Stimulated activated CD8-positive, alpha-beta memory T cell treated with anti-CD3 and anti-CD28 coated beads, Interleukin-4, amount 100 ng/mL, for 4 hours (primary cell): ENCODE measurements around the gene GPR39.

Experiments
- DNase-seq, 2 donors: peaks; one replicate each; pipeline ENCODE4 v3.0.0-alpha.2; 2020; ENCODE audit warnings: low read depth in 2 of 2, low spot score in 1 of 2

GPR39 gene

GRCh38 chr2:132442278-132442677 is 25.7 kb downstream of the GPR39 start:
- no peak for DNase-seq

DNA sequence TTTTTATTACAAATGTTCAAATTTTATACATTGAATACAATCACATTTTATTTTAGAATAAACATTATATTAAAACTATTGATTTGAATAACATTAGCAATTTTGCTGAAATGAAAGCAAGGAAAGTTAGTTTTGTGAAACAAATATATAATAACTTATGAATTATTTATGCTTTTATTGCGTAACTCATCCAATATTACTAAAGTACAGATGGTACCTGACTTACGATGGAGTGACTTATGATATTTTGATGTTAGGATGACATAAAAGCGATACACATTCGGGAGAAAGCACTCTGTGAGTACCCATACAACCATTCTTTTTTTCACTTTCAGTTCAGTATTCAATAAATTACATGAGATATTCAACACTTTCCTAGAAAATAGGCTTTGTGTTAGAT is 26.5 kb downstream of the GPR39 start:
- no peak for DNase-seq

DNA sequence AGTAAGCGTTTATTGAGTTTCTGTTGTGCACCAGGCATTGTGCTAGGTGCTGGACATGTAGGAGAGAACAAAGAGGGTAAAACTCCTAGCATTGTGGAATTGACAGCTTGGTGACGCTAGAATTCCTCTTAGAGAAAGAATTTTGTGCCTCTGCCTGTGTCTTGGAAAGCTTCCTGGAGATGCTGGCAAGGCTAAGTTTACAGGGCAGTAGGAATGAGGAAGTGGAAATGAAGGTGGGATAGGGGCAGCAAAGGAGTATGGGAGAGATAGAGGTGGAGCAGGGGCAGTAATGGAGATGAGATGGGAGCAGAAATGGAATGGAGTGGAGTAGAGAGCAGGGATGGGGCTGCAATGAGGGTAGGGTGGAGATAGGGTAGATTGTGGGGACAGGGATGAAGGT is 29.8 kb downstream of the GPR39 start:
- no peak for DNase-seq

- no peak for DNase-seq
These were observed 31.7 kb downstream of the GPR39 start for GRCh38 chr2:132448331-132448730.

GRCh38 chr2:132448771-132449170 is 32.2 kb downstream of the GPR39 start:
- no peak for DNase-seq

- no peak for DNase-seq
These were observed 33.3 kb downstream of the GPR39 start for GRCh38 chr2:132449868-132450267.

DNA sequence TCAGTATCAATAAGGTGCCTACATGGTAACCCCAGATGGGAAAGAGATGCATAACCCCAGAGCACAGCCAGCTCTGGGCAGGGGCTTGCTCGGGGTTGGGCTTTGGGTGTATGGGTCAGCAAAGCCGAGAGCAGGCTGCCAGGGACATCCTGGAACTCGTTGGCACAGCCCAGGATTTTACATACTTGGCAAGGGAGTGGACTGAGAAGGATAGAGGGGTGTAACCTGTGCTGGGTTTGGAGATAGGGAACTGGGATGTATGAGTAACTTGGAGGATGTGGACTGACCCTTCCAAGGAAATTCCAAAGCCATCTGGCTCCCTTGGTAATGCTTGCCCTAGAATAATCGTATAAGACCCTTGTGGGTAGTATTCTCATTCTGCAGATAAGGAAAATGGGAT is 44.2 kb downstream of the GPR39 start:
- no peak for DNase-seq

- DNase-seq, result no peak
These were observed 45.6 kb downstream of the GPR39 start for GRCh38 chr2:132462236-132462635.

DNA sequence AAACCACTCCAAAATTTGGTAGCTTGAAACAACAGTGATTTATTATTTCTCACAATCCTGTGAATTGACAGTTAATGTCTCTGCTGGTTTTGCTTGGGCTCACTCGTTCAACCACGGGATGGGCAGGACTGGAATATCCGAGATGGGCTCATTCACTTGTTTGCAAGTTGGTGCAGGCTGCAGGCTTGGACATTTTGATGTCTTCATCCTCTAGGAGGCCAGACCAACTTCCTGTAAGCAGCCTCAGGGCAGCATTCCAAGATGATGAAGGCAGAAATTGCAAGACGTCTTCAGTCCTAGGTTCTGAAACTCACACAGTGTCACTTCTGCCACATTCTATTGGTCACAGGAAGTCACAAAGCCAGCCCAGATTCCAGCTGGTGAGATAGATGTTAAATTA is 47.1 kb downstream of the GPR39 start:
- DNase-seq, result no peak

GRCh38 chr2:132465917-132466316 is 49.3 kb downstream of the GPR39 start:
- DNase-seq, result no peak

GRCh38 chr2:132466428-132467028 is 49.9 kb downstream of the GPR39 start:
- DNase-seq, result no peak

DNA sequence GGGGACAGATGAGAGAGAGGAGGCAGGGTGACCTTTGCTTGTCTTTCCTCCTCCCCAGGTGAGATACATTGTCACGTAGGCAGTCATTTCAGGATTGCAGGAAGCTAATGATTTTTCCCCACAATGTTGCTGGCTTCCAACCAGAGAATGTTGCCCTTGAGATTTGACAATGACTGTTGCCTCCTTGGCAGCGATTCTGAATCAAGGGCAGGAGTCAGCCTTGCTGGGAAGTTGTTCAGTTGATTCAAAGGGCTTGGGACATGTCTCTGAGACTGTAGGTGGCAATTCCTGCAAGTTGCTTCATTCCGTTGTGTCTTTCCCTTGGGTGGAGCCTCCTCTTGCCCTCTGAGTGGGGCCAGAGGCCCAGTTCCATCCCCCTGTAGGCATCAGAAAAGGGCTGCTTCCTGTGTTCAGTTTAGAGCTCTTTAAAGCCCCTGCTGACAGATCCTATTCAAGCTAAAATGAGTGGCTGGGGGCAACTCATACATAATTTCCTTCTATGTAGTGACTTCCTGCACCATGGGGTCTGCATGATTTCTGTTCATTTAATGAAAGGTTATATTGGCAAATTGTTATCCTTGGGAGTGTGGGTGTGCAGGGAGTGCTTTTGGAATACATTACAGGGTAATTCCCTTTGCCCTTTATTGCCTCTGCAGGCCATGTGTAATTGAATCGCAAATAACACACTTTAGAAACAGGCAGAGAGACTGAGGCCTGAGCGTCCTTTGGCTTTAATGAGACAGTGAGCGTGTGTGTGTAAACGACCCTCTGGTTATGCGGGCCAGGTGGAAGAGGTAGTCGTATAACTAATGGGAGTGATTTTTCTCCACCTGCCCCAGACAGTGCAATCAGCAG is 52.4 kb downstream of the GPR39 start:
- DNase-seq, result no peak

GRCh38 chr2:132470746-132471145 is 54.1 kb downstream of the GPR39 start:
- DNase-seq, result no peak

- DNase-seq, result no peak
These were observed 56.7 kb downstream of the GPR39 start for GRCh38 chr2:132473174-132473883.

- DNase-seq, result no peak
These were observed 59.0 kb downstream of the GPR39 start for GRCh38 chr2:132475615-132476014.

GRCh38 chr2:132477436-132477835 is 60.8 kb downstream of the GPR39 start:
- DNase-seq, result no peak

GRCh38 chr2:132477962-132478361 is 61.4 kb downstream of the GPR39 start:
- no peak for DNase-seq

DNA sequence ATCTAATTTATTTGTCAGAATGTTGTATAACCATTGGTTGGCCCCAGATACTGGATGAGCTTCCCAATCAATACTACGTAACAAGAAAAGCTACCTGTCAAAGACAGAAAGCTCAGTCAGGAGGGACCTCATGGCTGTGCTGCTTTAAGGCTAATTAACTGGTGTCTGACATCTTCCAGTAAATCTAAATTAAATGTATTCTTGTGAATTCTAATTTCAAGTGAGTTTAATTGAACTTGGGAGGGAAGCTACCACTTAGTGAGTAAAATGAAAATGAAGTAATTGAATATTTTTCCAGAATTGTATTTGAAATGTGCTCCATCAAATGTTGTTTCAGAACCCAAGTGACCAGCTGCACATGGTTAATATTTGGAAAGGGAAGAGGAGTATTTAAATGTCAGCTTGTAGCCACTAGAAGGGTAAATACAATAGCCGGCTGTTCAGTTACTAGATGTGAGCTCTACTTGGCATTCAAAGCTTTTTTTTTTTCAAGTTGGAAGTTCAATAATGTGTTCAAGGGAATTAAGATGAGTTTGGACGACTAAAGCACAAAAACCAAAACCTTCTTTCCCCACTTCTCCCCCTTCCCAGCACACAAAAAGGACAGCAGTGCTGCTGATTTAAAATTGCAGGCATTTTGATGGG is 62.0 kb downstream of the GPR39 start:
- no peak for DNase-seq

GRCh38 chr2:132479155-132479554 is 62.5 kb downstream of the GPR39 start:
- no peak for DNase-seq

- DNase-seq, result no peak
These were observed 66.2 kb downstream of the GPR39 start for GRCh38 chr2:132482821-132483220.

- no peak for DNase-seq
These were observed 67.5 kb downstream of the GPR39 start for GRCh38 chr2:132484144-132484543.

DNA sequence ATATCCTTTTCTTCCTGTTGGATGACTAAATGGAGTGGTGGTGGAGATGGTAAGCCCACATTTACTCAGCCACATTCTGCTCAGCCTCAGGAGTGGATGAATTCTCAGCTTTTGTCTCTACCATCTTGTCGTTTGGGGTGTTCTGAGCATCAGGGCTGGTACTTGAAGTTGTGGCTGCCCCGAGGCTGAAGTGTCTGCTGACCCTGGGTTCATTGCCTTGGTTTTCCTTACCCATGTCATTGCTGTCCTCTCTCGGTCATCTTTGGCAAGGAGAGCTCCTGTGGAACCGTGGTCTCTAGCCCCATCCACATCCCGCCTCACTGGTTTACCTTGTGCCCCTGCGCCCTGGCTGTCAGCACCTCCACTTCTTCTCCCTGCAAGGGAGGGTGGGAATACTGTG is 71.9 kb downstream of the GPR39 start:
- no peak for DNase-seq
